Gastroesophageal sphincter (tissue), 4 donors: ENCODE measurements around the gene C14orf93. TPM values are rescaled to one million over a fixed set of nuclear protein-coding genes. Genes with fewer than 3 reads are reported as not detected.

ENCODE experiments used
- ATAC-seq: fragments of 150-250 bp; one replicate; pipeline ENCODE4 v1.9.1; 2016; ENCODE audit warnings: mild to moderate bottlenecking, moderate library complexity
- H3K27ac ChIP-seq, 4 donors: fragments of 200-600 bp; sonication (generic) in 3 of 4; 1 replicate in 3 of 4; 2 replicates in 1 of 4; pipeline ENCODE4 v1.5.1; 2016 to 2019
- H3K27me3 ChIP-seq: fragments of 200-600 bp; sonication (generic); one replicate; pipeline ENCODE4 v1.5.1; 2019
- H3K36me3 ChIP-seq, 2 donors: fragments of 200-600 bp; sonication (generic); one replicate each; pipeline ENCODE4 v1.5.1; 2019; ENCODE audit warnings: control low read depth in 1 of 2
- H3K4me1 ChIP-seq, 3 donors: fragments of 200-600 bp; sonication (generic); 1 replicate in 2 of 3; 2 replicates in 1 of 3; pipeline ENCODE4 v1.5.1; 2016 to 2019; ENCODE audit warnings: control low read depth in 2 of 3
- H3K4me3 ChIP-seq, 2 donors: fragments of 200-600 bp; sonication (generic); one replicate each; pipeline ENCODE4 v1.5.1; 2019; ENCODE audit warnings: mild to moderate bottlenecking in 1 of 2, moderate library complexity in 1 of 2
- H3K9me3 ChIP-seq, 3 donors: fragments of 200-600 bp; sonication (generic); one replicate each; pipeline ENCODE4 v1.5.1; 2017 to 2019; ENCODE audit warnings: control low read depth in 2 of 3
- EP300 ChIP-seq: sonication (generic); formaldehyde crosslinking; IDR thresholded peaks from one replicate; pipeline ENCODE4 v1.6.1; 2017; ENCODE audit warnings: antibody characterized with exemption, mild to moderate bottlenecking
- WGBS, 2 donors: methylation state at CpG; one replicate each; pipeline ENCODE4 v1.1.5; 2018; ENCODE audit warnings: low coverage in 1 of 2; 5-methylcytosine and 5-hydroxymethylcytosine counted together
- total RNA-seq, 4 donors: library from RNA; depleted of rRNA; stranded (reverse); fragments of >200 nt; gene quantifications; one replicate each; pipeline ENCODE4 v1.1.0, GENCODE V29; 2016

The C14orf93 gene
- total RNA-seq, 4 donors from 2014 or later = 8.4 to 16.0 (median 13.2) TPM

DNA sequence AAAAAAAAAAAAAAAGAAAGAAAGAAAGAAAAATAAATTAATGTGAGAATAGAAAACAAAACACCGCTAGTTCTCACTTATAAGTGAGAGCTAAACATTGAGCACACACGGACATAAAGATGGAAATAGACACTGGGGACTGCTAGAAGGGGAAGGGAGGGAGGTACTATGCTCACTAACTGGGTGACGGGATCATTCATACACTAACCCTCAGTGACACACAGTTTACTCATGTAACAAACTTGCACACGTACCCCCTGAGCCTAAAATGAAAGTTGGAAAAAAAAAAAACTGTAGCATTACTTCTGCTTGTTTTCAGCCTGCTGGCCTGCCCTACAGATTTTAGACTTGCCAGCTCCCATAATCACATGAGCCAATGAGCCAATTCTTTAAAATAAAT is 70.3 kb downstream of the C14orf93 start:
- H3K27me3 ChIP-seq = no peaks in the 10 kb centered on the region
- no peaks in the 10 kb centered on the region for H3K4me1 ChIP-seq
- ATAC-seq = no peak
- WGBS, 2 donors = 74 to 86% methylated on average over 4 of the region's 4 CpGs
- H3K4me3 ChIP-seq = no peak overlapping the region
- H3K36me3 ChIP-seq = peaks cover 0 to 33% of the 10 kb centered on the region in 2 donors
- no peak for TF ChIP-seq EP300
- no peak overlapping the region for H3K27ac ChIP-seq
- no peaks in the 10 kb centered on the region for H3K9me3 ChIP-seq

Other genes with a start within 250 kb of the C14orf93 start
- 10 to 100 TPM; 47.1 to 89.0 (median 72.7) TPM for gene OXA1L, start 243.5 kb downstream of the C14orf93 start, total RNA-seq
- 10 to 100 TPM in 3 of 4 donors, 1 to 10 TPM in 1; 8.1 to 36.6 (median 23.4) TPM for gene SLC7A7, start 194.7 kb downstream of the C14orf93 start, total RNA-seq
- 10 to 100 TPM; 24.4 to 65.0 (median 35.0) TPM for gene MRPL52, start 180.3 kb downstream of the C14orf93 start, total RNA-seq
- gene MMP14, start 173.6 kb downstream of the C14orf93 start, total RNA-seq = 100 to 1,000 TPM; 114 to 127 (median 123) TPM
- gene LRP10, start 138.4 kb downstream of the C14orf93 start, total RNA-seq = 100 to 1,000 TPM; 123 to 257 (median 163) TPM
- gene REM2, start 126.9 kb downstream of the C14orf93 start, total RNA-seq = under 1 TPM; 0.20 to 0.93 (median 0.47) TPM
- gene RBM23, start 91.0 kb downstream of the C14orf93 start, total RNA-seq = 100 to 1,000 TPM in 3 of 4 donors, 10 to 100 TPM in 1; 94.4 to 855 (median 368) TPM
- gene PRMT5, start 80.8 kb downstream of the C14orf93 start, total RNA-seq = 10 to 100 TPM; 39.7 to 49.2 (median 43.2) TPM
- gene HAUS4, start 53.1 kb downstream of the C14orf93 start, total RNA-seq = 10 to 100 TPM; 31.2 to 47.6 (median 43.1) TPM
- gene AJUBA, start 27.6 kb downstream of the C14orf93 start, total RNA-seq = 10 to 100 TPM in 3 of 4 donors, 1 to 10 TPM in 1; 8.8 to 27.0 (median 17.8) TPM
- 100 to 1,000 TPM; 125 to 182 (median 133) TPM for gene PSMB5, start 24.8 kb upstream of the C14orf93 start, total RNA-seq
- gene PSMB11, start 32.1 kb upstream of the C14orf93 start, total RNA-seq = under 1 TPM in 1 of 4 donors, not detected in 3; 0.27 TPM
- gene CDH24, start 47.4 kb upstream of the C14orf93 start, total RNA-seq = 1 to 10 TPM; 1.5 to 3.6 (median 2.6) TPM
- gene ACIN1, start 85.0 kb upstream of the C14orf93 start, total RNA-seq = 100 to 1,000 TPM in 1 of 4 donors, 10 to 100 TPM in 3; 55.7 to 121 (median 91.8) TPM
- 10 to 100 TPM; 31.3 to 38.2 (median 33.4) TPM for gene C14orf119, start 85.4 kb upstream of the C14orf93 start, total RNA-seq
- under 1 TPM in 2 of 4 donors, not detected in 2; 0.13 to 0.31 TPM for gene CIROP, start 94.8 kb upstream of the C14orf93 start, total RNA-seq
- not detected for gene CEBPE, start 109.1 kb upstream of the C14orf93 start, total RNA-seq
- 10 to 100 TPM; 21.6 to 56.7 (median 32.2) TPM for gene SLC7A8, start 173.5 kb upstream of the C14orf93 start, total RNA-seq
- gene RNF212B, start 227.8 kb upstream of the C14orf93 start, total RNA-seq = not detected